GM18907 (cell line): Measurements from ENCODE around the gene GOLGA8A.
"Not testable (repeated sequence)": the region's sequence is repeated elsewhere in the genome, so short reads cannot be mapped to it uniquely, and the experiment has no call there.

Experiments used
- ATAC-seq: cut with Tn5 transposase; IDR thresholded peaks from one replicate; pipeline ENCODE4 v1.9.1; 2021; ENCODE audit warnings: mild to moderate bottlenecking, moderate library complexity; ENCODE audit not compliant: unreplicated experiment

The GOLGA8A gene

DNA sequence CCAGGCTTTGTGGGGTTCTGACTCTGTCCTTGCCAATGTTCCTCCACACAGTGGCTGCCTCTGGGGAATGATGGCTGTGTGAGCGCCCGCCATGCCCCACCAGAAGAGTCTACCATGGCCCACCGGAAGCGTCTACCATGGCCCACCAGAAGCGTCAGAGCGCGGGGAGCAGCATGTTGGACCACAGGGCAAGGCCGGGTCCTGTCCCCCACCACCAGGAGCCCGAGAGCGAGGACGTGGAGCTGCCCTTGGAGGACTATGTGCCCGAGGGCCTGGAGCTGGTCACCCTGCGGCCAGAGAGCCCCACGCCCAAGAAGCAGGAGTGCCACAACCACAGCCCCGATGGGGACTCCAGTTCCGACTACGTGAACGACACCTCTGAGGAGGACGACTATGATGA lies 28.1 kb downstream of the GOLGA8A start:
- not testable (repeated sequence) for ATAC-seq

DNA sequence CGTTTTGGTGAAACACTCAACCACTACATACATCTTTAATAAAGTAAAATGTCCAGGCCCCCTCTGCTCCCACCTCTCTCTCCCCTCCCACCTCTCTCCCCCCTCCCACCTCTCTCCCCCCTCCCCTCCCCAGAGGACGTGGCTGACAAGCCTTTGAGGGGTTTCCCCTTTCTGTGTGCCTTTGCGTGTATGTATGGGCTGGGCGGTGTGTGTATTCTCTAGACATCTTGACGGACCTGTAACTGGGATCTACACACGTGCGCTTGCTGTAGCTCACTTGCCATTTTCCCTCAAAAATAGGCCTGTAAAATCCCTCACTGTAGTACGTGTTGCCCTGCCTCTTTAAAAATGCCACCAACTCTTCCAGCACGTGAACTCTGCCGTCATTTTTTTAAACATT lies 28.6 kb downstream of the GOLGA8A start:
- ATAC-seq = not testable (repeated sequence)

DNA sequence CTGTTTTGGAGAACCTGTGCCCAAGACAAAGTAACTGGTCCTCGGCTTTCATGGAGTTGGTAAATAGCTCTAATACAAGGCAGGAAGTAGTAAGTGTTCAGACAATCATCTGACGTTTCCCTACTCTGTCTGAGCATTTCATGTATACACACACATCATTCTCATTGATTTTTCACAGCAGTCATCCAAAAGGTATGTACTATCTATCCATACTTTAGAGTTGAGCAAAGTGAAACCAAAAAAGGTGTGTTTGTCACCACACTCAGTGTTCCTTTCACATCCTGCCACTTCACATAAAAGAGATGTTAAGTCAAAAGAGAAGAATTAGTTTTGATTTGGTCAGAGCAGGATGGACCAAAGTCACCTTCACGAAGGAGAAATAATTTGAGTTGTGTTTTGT lies 33.7 kb downstream of the GOLGA8A start:
- ATAC-seq = peak; percentile 61

DNA sequence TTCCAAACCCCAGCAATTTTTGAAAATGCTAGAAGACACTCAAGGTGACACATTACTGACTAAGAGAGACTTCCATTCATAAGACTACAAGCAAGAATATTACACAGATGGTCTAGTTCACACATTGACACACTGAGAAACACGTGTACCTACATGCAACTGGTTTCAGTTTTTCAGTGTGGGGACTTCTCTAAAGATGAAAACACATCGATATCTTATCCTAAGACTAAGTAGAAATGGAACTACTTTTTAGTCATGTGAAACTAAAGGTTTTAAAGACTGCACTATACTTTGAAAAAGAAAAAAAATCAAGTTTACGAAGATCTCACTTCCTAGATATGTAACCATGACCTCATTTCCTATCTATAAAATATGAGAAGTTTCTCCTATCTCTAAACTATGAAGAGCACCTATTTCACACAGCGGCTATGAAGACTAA lies 34.4 kb downstream of the GOLGA8A start:
- ATAC-seq = peak; percentile 63

DNA sequence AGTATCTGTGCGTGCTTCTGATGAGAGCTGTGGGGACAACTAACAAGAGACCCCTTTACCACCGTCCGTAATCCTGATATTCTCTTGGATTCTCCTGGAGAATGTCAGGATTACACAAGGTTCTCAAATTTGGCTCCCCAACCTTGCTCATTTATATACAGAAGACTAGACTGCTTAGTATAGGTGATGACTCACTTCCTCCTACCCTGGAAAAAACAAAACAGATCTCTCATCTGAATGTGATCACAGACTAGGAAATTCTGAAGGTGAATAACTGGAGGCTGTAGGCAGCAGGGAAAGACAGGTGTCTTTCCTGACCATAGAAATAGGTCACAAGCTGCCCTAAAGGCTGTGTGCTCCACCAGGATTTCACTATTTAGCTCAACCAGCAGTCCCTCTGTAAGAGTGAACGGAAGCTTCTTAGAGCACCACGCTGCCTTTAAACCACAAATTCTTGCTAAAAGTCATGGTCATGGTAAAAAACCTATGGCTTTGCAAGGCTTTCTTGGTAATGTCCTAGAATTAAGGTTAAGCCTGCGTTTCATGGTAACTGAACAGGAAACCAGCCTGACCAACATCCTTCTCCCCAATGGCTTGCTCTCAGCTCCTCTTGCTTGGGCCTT lies 39.9 kb downstream of the GOLGA8A start:
- ATAC-seq = not testable (repeated sequence)

DNA sequence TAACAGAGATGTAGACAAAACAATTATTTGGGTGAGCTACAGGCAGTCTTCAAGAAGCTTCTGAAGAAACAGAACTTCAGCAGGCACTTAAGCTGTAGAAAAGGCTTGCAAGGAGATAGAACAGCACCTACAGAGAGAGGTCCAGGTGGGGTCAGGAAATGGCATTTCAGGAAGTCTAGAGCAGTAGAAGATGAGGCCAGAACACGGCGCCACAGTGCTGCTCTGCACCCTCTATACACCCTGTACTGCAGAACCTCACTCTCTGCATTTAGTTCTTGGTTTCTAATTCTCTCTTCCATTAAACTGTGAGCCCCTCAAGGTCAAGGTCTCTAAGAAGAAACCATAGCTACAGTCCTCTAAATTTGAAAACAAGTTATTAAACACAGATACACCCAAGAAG lies 44.6 kb downstream of the GOLGA8A start:
- not testable (repeated sequence) for ATAC-seq

DNA sequence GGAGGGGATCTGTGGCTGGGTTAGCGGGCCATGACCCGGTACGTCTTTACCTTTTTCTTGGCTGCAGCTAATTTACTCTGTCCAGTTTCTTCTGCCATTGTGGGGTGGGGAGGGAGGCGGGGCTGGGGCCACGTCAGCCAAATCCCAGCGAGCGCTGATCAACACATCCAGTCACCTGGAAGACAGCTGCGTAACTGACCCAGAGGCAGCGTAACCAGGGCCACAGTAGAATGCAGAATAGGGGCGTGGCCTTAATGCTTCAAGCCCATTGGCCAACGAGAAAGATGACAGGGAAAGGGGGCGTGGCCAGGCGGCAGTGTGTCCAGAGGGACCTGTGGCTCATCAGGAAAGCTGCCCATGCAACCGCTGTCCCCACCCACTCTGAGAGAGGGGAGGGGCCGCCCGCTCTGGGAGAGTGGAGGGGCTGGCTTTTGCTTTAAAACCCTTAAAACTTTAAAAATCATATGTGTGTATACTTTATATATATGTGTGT lies 48.0 kb downstream of the GOLGA8A start:
- ATAC-seq = not testable (repeated sequence)
